Mesendoderm (in vitro differentiated cells): ENCODE measurements around the gene HS3ST6.
"Not testable (repeated sequence)": the region's sequence is repeated elsewhere in the genome, so short reads cannot be mapped to it uniquely, and the experiment has no call there.

Experiments used
- DNase-seq: peaks from one replicate; pipeline ENCODE4 v3.0.0; 2013
- H2AK5ac ChIP-seq: 2 replicates; pipeline ENCODE4 v1.6.1; 2013; ENCODE audit warnings: low read length, inconsistent platforms
- H2BK120ac ChIP-seq: 2 replicates; pipeline ENCODE4 v1.6.1; 2013; ENCODE audit warnings: low read depth, mild to moderate bottlenecking, low read length, moderate library complexity, mixed read lengths
- H2BK15ac ChIP-seq: replicated peaks from 2 replicates; pipeline ENCODE4 v1.6.1; 2013; ENCODE audit warnings: low read depth, mild to moderate bottlenecking, moderate library complexity
- H2BK5ac ChIP-seq: 2 replicates; pipeline ENCODE4 v1.6.1; 2013; ENCODE audit warnings: low read length, inconsistent platforms
- H3K18ac ChIP-seq: 2 replicates; pipeline ENCODE4 v1.6.1; 2013; ENCODE audit warnings: mild to moderate bottlenecking, low read length, mixed read lengths
- H3K23ac ChIP-seq: one replicate; pipeline ENCODE4 v1.6.1; 2013; ENCODE audit warnings: low read length
- H3K27ac ChIP-seq: 2 replicates; pipeline ENCODE4 v1.5.1; 2013; ENCODE audit warnings: low read depth, mild to moderate bottlenecking, inconsistent platforms, low read length, moderate library complexity
- H3K27me3 ChIP-seq: 2 replicates; pipeline ENCODE4 v1.6.1; 2013; ENCODE audit warnings: low read length, control low read depth, mild to moderate bottlenecking, inconsistent platforms; ENCODE audit not compliant: insufficient read depth, poor library complexity
- H3K36me3 ChIP-seq: 2 replicates; pipeline ENCODE4 v1.6.1; 2013; ENCODE audit warnings: low read length, inconsistent platforms; ENCODE audit not compliant: control insufficient read depth, insufficient read depth
- H3K4ac ChIP-seq: one replicate; pipeline ENCODE4 v1.6.1; 2013; ENCODE audit warnings: low read depth, mild to moderate bottlenecking, low read length, moderate library complexity
- H3K4me1 ChIP-seq: 2 replicates; pipeline ENCODE4 v1.6.1; 2013; ENCODE audit warnings: low read depth, low read length, inconsistent platforms; ENCODE audit not compliant: control insufficient read depth
- H3K4me2 ChIP-seq: 2 replicates; pipeline ENCODE4 v1.6.1; 2013; ENCODE audit warnings: low read length
- H3K4me3 ChIP-seq: 2 replicates; pipeline ENCODE4 v1.5.1; 2013; ENCODE audit warnings: mild to moderate bottlenecking, low read length
- H3K56ac ChIP-seq: one replicate; pipeline ENCODE4 v1.6.1; 2013; ENCODE audit warnings: low read length
- H3K79me1 ChIP-seq: 2 replicates; pipeline ENCODE4 v1.6.1; 2013; ENCODE audit warnings: low read length, inconsistent platforms
- H3K79me2 ChIP-seq: 2 replicates; pipeline ENCODE4 v1.6.1; 2013; ENCODE audit warnings: mild to moderate bottlenecking, low read length; ENCODE audit not compliant: control insufficient read depth, insufficient read depth
- H3K9ac ChIP-seq: 2 replicates; pipeline ENCODE4 v1.6.1; 2013; ENCODE audit warnings: low read length, inconsistent platforms
- H4K5ac ChIP-seq: one replicate; pipeline ENCODE4 v1.6.1; 2013; ENCODE audit warnings: low read length
- H4K8ac ChIP-seq: one replicate; pipeline ENCODE4 v1.6.1; 2013; ENCODE audit warnings: low read depth, mild to moderate bottlenecking, control low read depth, low read length, moderate library complexity
- WGBS: extraction: QIAGEN DNeasy Blood & Tissue Kit; methylation state at CpG from one replicate; pipeline ENCODE4 v1.1.7; 2013; ENCODE audit warnings: low lambda C conversion rate, missing lambda C conversion rate; ENCODE audit not compliant: insufficient coverage; ENCODE audit errors: extremely low coverage; 5-methylcytosine and 5-hydroxymethylcytosine counted together

Gene HS3ST6

GRCh38 chr16:1897692-1898091 is 20.5 kb downstream of the HS3ST6 start:
- not testable (repeated sequence) for H2BK5ac ChIP-seq, H3K79me1 ChIP-seq, H3K36me3 ChIP-seq, H3K4ac ChIP-seq, H3K4me1 ChIP-seq, H3K23ac ChIP-seq, H4K5ac ChIP-seq, H3K27me3 ChIP-seq, H4K8ac ChIP-seq, DNase-seq, H3K27ac ChIP-seq, H3K56ac ChIP-seq, H3K9ac ChIP-seq, H3K79me2 ChIP-seq, H3K4me3 ChIP-seq, H3K4me2 ChIP-seq, H3K18ac ChIP-seq, H2BK15ac ChIP-seq, H2AK5ac ChIP-seq, H2BK120ac ChIP-seq
- WGBS = no CpG with 5 or more reads among the region's 2 CpGs

- H4K5ac ChIP-seq = no peak overlapping the region
- H2BK5ac ChIP-seq = no peak overlapping the region
- H2BK15ac ChIP-seq = no peak overlapping the region
- no peak overlapping the region for H3K27ac ChIP-seq
- no peak overlapping the region for H3K4me3 ChIP-seq
- H3K27me3 ChIP-seq = no peaks in the 10 kb centered on the region
- no peak overlapping the region for H3K18ac ChIP-seq
- no peak overlapping the region for H3K4me2 ChIP-seq
- H3K36me3 ChIP-seq = no peaks in the 10 kb centered on the region
- H3K79me2 ChIP-seq = no peaks in the 10 kb centered on the region
- no peak overlapping the region for H3K56ac ChIP-seq
- no CpG with 5 or more reads among the region's 27 CpGs for WGBS
- no peak overlapping the region for H2AK5ac ChIP-seq
- DNase-seq = no peak
- H3K9ac ChIP-seq = no peak overlapping the region
- H3K4me1 ChIP-seq = no peaks in the 10 kb centered on the region
- H4K8ac ChIP-seq = no peak overlapping the region
- no peak overlapping the region for H3K4ac ChIP-seq
- H3K23ac ChIP-seq = no peak overlapping the region
- no peak overlapping the region for H2BK120ac ChIP-seq
- H3K79me1 ChIP-seq = no peaks in the 10 kb centered on the region
These were observed 22.1 kb downstream of the HS3ST6 start for GRCh38 chr16:1895949-1896675.

GRCh38 chr16:1895068-1895467 is 23.1 kb downstream of the HS3ST6 start:
- no peak overlapping the region for H4K8ac ChIP-seq
- no peak overlapping the region for H3K4me3 ChIP-seq
- no peak overlapping the region for H2AK5ac ChIP-seq
- H3K9ac ChIP-seq = no peak overlapping the region
- H2BK5ac ChIP-seq = no peak overlapping the region
- no peaks in the 10 kb centered on the region for H3K27me3 ChIP-seq
- no peak overlapping the region for H2BK120ac ChIP-seq
- no peak overlapping the region for H3K27ac ChIP-seq
- H4K5ac ChIP-seq = no peak overlapping the region
- H3K23ac ChIP-seq = no peak overlapping the region
- H3K18ac ChIP-seq = no peak overlapping the region
- no CpG with 5 or more reads among the region's 5 CpGs for WGBS
- no peak for DNase-seq
- H3K4ac ChIP-seq = no peak overlapping the region
- no peaks in the 10 kb centered on the region for H3K36me3 ChIP-seq
- H3K56ac ChIP-seq = no peak overlapping the region
- no peaks in the 10 kb centered on the region for H3K79me1 ChIP-seq
- H3K4me2 ChIP-seq = no peak overlapping the region
- H3K79me2 ChIP-seq = no peaks in the 10 kb centered on the region
- H3K4me1 ChIP-seq = no peaks in the 10 kb centered on the region
- H2BK15ac ChIP-seq = no peak overlapping the region

- Histone ChIP-seq H3K18ac (no peak overlapping the region), H3K56ac (no peak overlapping the region), H3K9ac (no peak overlapping the region), H2BK15ac (no peak overlapping the region), H3K4me3 (no peak overlapping the region), H4K5ac (no peak overlapping the region), H3K4me1 (no peaks in the 10 kb centered on the region), H3K23ac (no peak overlapping the region), H2BK120ac (no peak overlapping the region), H4K8ac (no peak overlapping the region), H2AK5ac (no peak overlapping the region), H2BK5ac (no peak overlapping the region), H3K4me2 (no peak overlapping the region), H3K27ac (no peak overlapping the region), H3K36me3 (no peaks in the 10 kb centered on the region), H3K79me1 (no peaks in the 10 kb centered on the region), H3K4ac (no peak overlapping the region), H3K27me3 (no peaks in the 10 kb centered on the region), H3K79me2 (no peaks in the 10 kb centered on the region)
- WGBS = no CpG with 5 or more reads among the region's 4 CpGs
- DNase-seq = no peak
These were observed 27.5 kb downstream of the HS3ST6 start for GRCh38 chr16:1890708-1891050.

GRCh38 chr16:1890024-1890707 is 28.0 kb downstream of the HS3ST6 start:
- H3K79me2 ChIP-seq = no peaks in the 10 kb centered on the region
- no peak overlapping the region for H2BK5ac ChIP-seq
- H4K5ac ChIP-seq = no peak overlapping the region
- H2BK15ac ChIP-seq = no peak overlapping the region
- no peak overlapping the region for H3K4me2 ChIP-seq
- no peak overlapping the region for H2BK120ac ChIP-seq
- DNase-seq = no peak
- no peak overlapping the region for H3K27ac ChIP-seq
- H3K56ac ChIP-seq = no peak overlapping the region
- H3K9ac ChIP-seq = no peak overlapping the region
- no peak overlapping the region for H3K4me3 ChIP-seq
- no peak overlapping the region for H4K8ac ChIP-seq
- no peak overlapping the region for H3K18ac ChIP-seq
- H3K23ac ChIP-seq = no peak overlapping the region
- H3K4ac ChIP-seq = no peak overlapping the region
- H3K79me1 ChIP-seq = no peaks in the 10 kb centered on the region
- no peaks in the 10 kb centered on the region for H3K36me3 ChIP-seq
- H3K4me1 ChIP-seq = no peaks in the 10 kb centered on the region
- H3K27me3 ChIP-seq = no peaks in the 10 kb centered on the region
- H2AK5ac ChIP-seq = no peak overlapping the region
- WGBS = no CpG with 5 or more reads among the region's 16 CpGs
